IMR-90 (cell line): Measurements from ENCODE around the gene DUSP8. TPM values are rescaled to one million over a fixed set of nuclear protein-coding genes. Genes with fewer than 3 reads are reported as not detected.

Source experiments
- ATAC-seq: fragments of 200-7000 bp; cut with Tn5 transposase; 2 replicates; pipeline ENCODE4 v1.9.1; 2020; ENCODE audit warnings: low read depth, mild to moderate bottlenecking, moderate library complexity
- BruUV-seq: library from RNA; stranded (reverse); fragments of 400-500 nt; replicated peaks from 2 replicates; lab custom pipeline; 2021; lab: Mats Ljungman, UMichigan
- CTCF ChIA-PET: fragments of 300-600 bp; formaldehyde crosslinking; extraction: SDS; loops from one replicate; lab custom pipeline; 2021; ENCODE audit warnings: antibody characterized with exemption; lab: Yijun Ruan, JAX
- POLR2A ChIA-PET: fragments of 300-600 bp; sonication (Branson Sonifier 250); formaldehyde crosslinking; loops from one replicate; lab custom pipeline; 2022; ENCODE audit warnings: antibody characterized with exemption; ENCODE audit not compliant: unreplicated experiment; lab: Charles Lee
- DNase-seq: peaks from one replicate; pipeline ENCODE4 v3.0.0; 2013
- H2AFZ ChIP-seq: replicated peaks from 2 replicates; pipeline ENCODE3; 2013; ENCODE audit warnings: low read length, mild to moderate bottlenecking; ENCODE audit not compliant: poor library complexity
- H2AK5ac ChIP-seq: 2 replicates; pipeline ENCODE4 v1.6.1; 2013; ENCODE audit warnings: low read depth, low read length, inconsistent platforms
- H2AK9ac ChIP-seq: replicated peaks from 2 replicates; pipeline ENCODE3; 2013; ENCODE audit warnings: mild to moderate bottlenecking, low read depth, low read length, moderate library complexity; ENCODE audit not compliant: poor library complexity
- H2BK120ac ChIP-seq: 2 replicates; pipeline ENCODE4 v1.6.1; 2013; ENCODE audit warnings: low read depth, low read length, inconsistent platforms
- H2BK15ac ChIP-seq: 3 replicates; pipeline ENCODE4 v1.6.1; 2013; ENCODE audit warnings: low read depth, low read length, inconsistent platforms
- H2BK20ac ChIP-seq: 2 replicates; pipeline ENCODE4 v1.6.1; 2013; ENCODE audit warnings: low read depth, mild to moderate bottlenecking, inconsistent platforms, low read length, moderate library complexity
- H2BK5ac ChIP-seq: 2 replicates; pipeline ENCODE4 v1.6.1; 2013; ENCODE audit warnings: mild to moderate bottlenecking, low read depth, low read length, inconsistent platforms; ENCODE audit not compliant: poor library complexity, severe bottlenecking
- H3K14ac ChIP-seq: replicated peaks from 2 replicates; pipeline ENCODE4 v1.6.1; 2013; ENCODE audit warnings: low read depth, low read length, inconsistent platforms
- H3K18ac ChIP-seq: 2 replicates; pipeline ENCODE4 v1.6.1; 2013; ENCODE audit warnings: low read depth, low read length, control low read depth
- H3K23ac ChIP-seq: 2 replicates; pipeline ENCODE4 v1.6.1; 2013; ENCODE audit warnings: low read depth, low read length, inconsistent platforms
- H3K27ac ChIP-seq: 2 replicates; pipeline ENCODE4 v1.5.1; 2013; ENCODE audit warnings: mild to moderate bottlenecking, control low read depth, low read length; ENCODE audit not compliant: insufficient read depth
- H3K27me3 ChIP-seq: 2 replicates; pipeline ENCODE4 v1.6.1; 2013; ENCODE audit warnings: low read length; ENCODE audit not compliant: control insufficient read depth, insufficient read depth
- H3K36me3 ChIP-seq: 2 replicates; pipeline ENCODE4 v1.6.1; 2013; ENCODE audit warnings: low read length, mixed read lengths; ENCODE audit not compliant: control insufficient read depth, insufficient read depth
- H3K4ac ChIP-seq: 2 replicates; pipeline ENCODE4 v1.6.1; 2013; ENCODE audit warnings: low read depth, low read length, inconsistent platforms
- H3K4me1 ChIP-seq: 2 replicates; pipeline ENCODE4 v1.6.1; 2013; ENCODE audit warnings: low read length, mixed read lengths; ENCODE audit not compliant: control insufficient read depth, insufficient read depth
- H3K4me2 ChIP-seq: 2 replicates; pipeline ENCODE4 v1.6.1; 2013; ENCODE audit warnings: low read depth, mild to moderate bottlenecking, control low read depth, low read length, moderate library complexity
- H3K4me3 ChIP-seq: 2 replicates; pipeline ENCODE4 v1.5.1; 2013; ENCODE audit warnings: low read depth, mild to moderate bottlenecking, control low read depth, low read length, moderate library complexity; ENCODE audit not compliant: insufficient read depth
- H3K56ac ChIP-seq: 2 replicates; pipeline ENCODE4 v1.6.1; 2013; ENCODE audit warnings: low read length, inconsistent platforms; ENCODE audit not compliant: insufficient read depth; ENCODE audit errors: extremely low read depth
- H3K79me1 ChIP-seq, 2 experiments: 2 replicates each; pipeline ENCODE4 v1.6.1; 2013; ENCODE audit warnings: low read length in 2 of 2, inconsistent platforms in 1 of 2, low read depth in 1 of 2
- H3K9ac ChIP-seq: 2 replicates; pipeline ENCODE4 v1.6.1; 2013; ENCODE audit warnings: low read depth, low read length, control low read depth
- H3K9me1 ChIP-seq: 2 replicates; pipeline ENCODE4 v1.6.1; 2013; ENCODE audit warnings: low read length, inconsistent platforms; ENCODE audit not compliant: insufficient read depth
- H3K9me3 ChIP-seq: 2 replicates; pipeline ENCODE4 v1.6.1; 2013; ENCODE audit warnings: low read length; ENCODE audit not compliant: control insufficient read depth, insufficient read depth
- H4K20me1 ChIP-seq: 2 replicates; pipeline ENCODE4 v1.6.1; 2013; ENCODE audit warnings: low read length, inconsistent platforms; ENCODE audit not compliant: insufficient read depth
- H4K5ac ChIP-seq: 2 replicates; pipeline ENCODE4 v1.6.1; 2013; ENCODE audit warnings: mild to moderate bottlenecking, low read depth, low read length, control low read depth
- H4K8ac ChIP-seq, 2 experiments: 2 replicates each; pipeline ENCODE4 v1.6.1; 2013; ENCODE audit warnings: low read depth in 2 of 2, low read length in 2 of 2, control low read depth in 1 of 2, inconsistent platforms in 1 of 2
- H4K91ac ChIP-seq: 2 replicates; pipeline ENCODE4 v1.6.1; 2013; ENCODE audit warnings: low read depth, low read length, inconsistent platforms; ENCODE audit not compliant: insufficient read depth
- MXI1 ChIP-seq: IDR thresholded peaks from 2 replicates; pipeline ENCODE4 v1.6.1; 2012; ENCODE audit warnings: low read depth, mild to moderate bottlenecking, low read length, moderate library complexity, borderline replicate concordance
- WGBS, 2 experiments: methylation state at CpG; one replicate each; pipeline versions ENCODE4 v1.1.5 to v1.1.7; 2013; ENCODE audit warnings: missing lambda C conversion rate in 2 of 2; ENCODE audit not compliant: insufficient read length in 1 of 2; ENCODE audit errors: extremely low coverage in 2 of 2; 5-methylcytosine and 5-hydroxymethylcytosine counted together
- dilution Hi-C: fragments of 300-500 bp; cut with HindIII; formaldehyde crosslinking; loops from one replicate; pipeline ENCODE4 v1.14.3; 2018; ENCODE audit warnings: low sequenced_read_pairs; ENCODE audit not compliant: unreplicated experiment
- in situ Hi-C: fragments of 300-500 bp; cut with MboI; formaldehyde crosslinking; loops from 3 replicates; pipeline ENCODE4 v1.14.3; 2019; ENCODE audit warnings: low sequenced_read_pairs, inconsistent platforms, mixed read lengths
- intact Hi-C: fragments of 100-400 bp; cut with micrococcal nuclease; formaldehyde crosslinking; loops from 2 replicates; pipeline ENCODE4 v1.10.0; 2022
- polyA plus RNA-seq, 3 experiments: library from polyadenylated mRNA; depleted of rRNA; stranded (reverse); fragments of >200 nt; gene quantifications; 2 replicates each; pipeline ENCODE4 v1.2.3, GENCODE V29; 2012; ENCODE audit warnings: low replicate concordance in 1 of 3
- total RNA-seq: library from RNA; depleted of rRNA; stranded (reverse); fragments of >200 nt; gene quantifications from 2 replicates; pipeline ENCODE4 v1.2.3, GENCODE V29; 2012

The DUSP8 gene
- total and polyA plus RNA-seq, 2 of the 4 experiments (the other 2 are of a cell fraction): 0.72 to 4.2 TPM

DNA sequence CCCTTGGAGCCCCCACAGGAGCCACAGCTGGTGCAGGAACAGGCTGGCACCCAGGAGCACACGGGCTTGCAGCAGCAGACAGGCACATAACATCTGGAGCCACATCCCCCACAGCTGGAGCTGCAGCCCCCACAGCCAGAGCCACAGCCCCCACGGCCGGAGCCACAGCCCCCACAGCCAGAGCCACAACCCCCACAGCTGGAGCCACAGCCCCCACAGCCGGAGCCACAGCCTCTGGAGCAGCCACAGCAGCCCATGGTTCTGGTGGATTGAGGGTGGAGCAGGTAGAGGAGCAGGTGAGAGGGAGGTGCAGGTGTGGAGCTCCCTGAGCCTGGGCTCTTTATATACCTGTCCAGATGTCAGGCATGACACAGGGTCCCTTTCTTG lies 25.9 kb upstream of the DUSP8 start, which contains the start of gene KRTAP5-2:
Gene KRTAP5-2, minus strand, starts transcription at position 301 of the 387 bp plus-strand sequence. Its CDS starts 44 bp downstream, at position 257.
- Histone ChIP-seq H4K91ac (no peak within 1 kb of the TSS), H3K36me3 (no peaks in the 10 kb centered on the region), H2BK15ac (no peak within 1 kb of the TSS), H3K9me1 (no peaks in the 10 kb centered on the region), H3K4ac (no peak within 1 kb of the TSS), H2AFZ (no peak within 1 kb of the TSS), H4K8ac (no peak within 1 kb of the TSS), H3K9ac (no peak within 1 kb of the TSS), H3K4me2 (no peak within 1 kb of the TSS), H2AK9ac (no peak within 1 kb of the TSS), H3K18ac (no peak within 1 kb of the TSS), H2BK5ac (no peak within 1 kb of the TSS), H3K79me1 (no peaks in the 10 kb centered on the region), H3K9me3 (no peaks in the 10 kb centered on the region), H2AK5ac (no peak within 1 kb of the TSS), H2BK20ac (no peak within 1 kb of the TSS), H3K56ac (no peak within 1 kb of the TSS), H3K4me3 (no peak within 1 kb of the TSS), H4K5ac (no peak within 1 kb of the TSS), H3K4me1 (no peaks in the 10 kb centered on the region), H3K23ac (no peak within 1 kb of the TSS), H2BK120ac (no peak within 1 kb of the TSS), H4K20me1 (no peaks in the 10 kb centered on the region), H3K14ac (no peak within 1 kb of the TSS), H3K27me3 (peaks cover 41% of the 10 kb centered on the region), H3K27ac (no peak within 1 kb of the TSS)
- no peak for TF ChIP-seq MXI1
- intact Hi-C loops: no loop called here
- ATAC-seq (no peak), DNase-seq (no peak)
- CTCF ChIA-PET: no interaction called here
- no CpG with 5 or more reads among the region's 4 CpGs for WGBS, 2 experiments
- dilution Hi-C loops: no loop called here
- POLR2A ChIA-PET: no interaction called here
- in situ Hi-C loops: no loop called here
- no TSS peak for BruUV-seq
